ENCODE measurements around the gene KLC1. TPM values are rescaled to one million over a fixed set of nuclear protein-coding genes. Genes with fewer than 3 reads are reported as not detected.
A peak's percentile ranks its signal among the peaks of the same experiment; 100 is the strongest.

The KLC1 gene
- total and polyA plus RNA-seq, 2 of the 13 experiments (the other 11 are each of a cell fraction or from before 2014, with no cell fraction given) = 53.2 to 63.5 TPM

GRCh38 chr14:103745424-103745823, 116.4 kb downstream of the KLC1 start (continued):
- no peak for TF ChIP-seq AGO1 (IDR thresholded peaks at IDR 0.05; ENCODE audit: low read depth, low read length, poor library complexity, severe bottlenecking)
- TF ChIP-seq ARID5B (CRISPR knock-in tag; IDR thresholded peaks at IDR 0.05) = 0 out of 2 replicates have a peak, but pooled peaks have one; percentile 19
- peak; percentile 93 for TF ChIP-seq ZBTB33 (CRISPR knock-in tag; IDR thresholded peaks at IDR 0.05)
- no peak for TF ChIP-seq ZNF660 (CRISPR knock-in tag; IDR thresholded peaks at IDR 0.05; ENCODE audit: borderline replicate concordance, low read depth)
- peak; percentile 34; the same call in 1 of the 2 replicates for TF ChIP-seq ZNF264 (CRISPR knock-in tag; IDR thresholded peaks at IDR 0.05)
- TF ChIP-seq XBP1 (CRISPR knock-in tag; IDR thresholded peaks at IDR 0.05) = no peak
- TF ChIP-seq ZNF670 (CRISPR knock-in tag; IDR thresholded peaks at IDR 0.05; ENCODE audit: borderline replicate concordance) = no peak
- 0 out of 2 replicates have a peak, but pooled peaks have one; percentile 27 for TF ChIP-seq ZHX1 (CRISPR knock-in tag; IDR thresholded peaks at IDR 0.05; ENCODE audit: low read depth)
- 0 out of 4 replicates have a peak, but pooled peaks of 1 of the 2 experiments have one; percentile 35 for TF ChIP-seq NR2F1 (CRISPR knock-in tag; IDR thresholded peaks at IDR 0.05)
- peak; percentile 46; the same call in 1 of the 2 replicates for TF ChIP-seq NR2F6 (IDR thresholded peaks at IDR 0.05)
- 0 out of 2 replicates have a peak, but pooled peaks have one; percentile 24 for TF ChIP-seq NR2F6 (CRISPR knock-in tag; IDR thresholded peaks at IDR 0.05)
- TF ChIP-seq KDM3A (CRISPR knock-in tag; IDR thresholded peaks at IDR 0.05; ENCODE audit: low read depth) = no peak
- no peak for TF ChIP-seq SOX6 (IDR thresholded peaks at IDR 0.05)
- no peak for TF ChIP-seq SOX6 (CRISPR knock-in tag; IDR thresholded peaks at IDR 0.05)

Measured in HepG2 (cell line).